Trophoblast cell (in vitro differentiated cells and primary cell): ENCODE measurements around the gene CTSF.
A peak's percentile ranks its signal among the peaks of the same experiment; 100 is the strongest.

Experiments
- DNase-seq, 2 donors: peaks; one replicate each; pipeline ENCODE4 v3.0.0-alpha.2; 2016
- H2AFZ ChIP-seq: 2 replicates; pipeline ENCODE4 v1.6.1; 2013; ENCODE audit warnings: low read length, moderate library complexity, mild to moderate bottlenecking; ENCODE audit not compliant: insufficient read depth, poor library complexity
- H2AK5ac ChIP-seq: 2 replicates; pipeline ENCODE4 v1.6.1; 2013; ENCODE audit warnings: mild to moderate bottlenecking, low read length
- H2BK120ac ChIP-seq: 2 replicates; pipeline ENCODE4 v1.6.1; 2013; ENCODE audit warnings: low read length, mild to moderate bottlenecking, moderate library complexity; ENCODE audit not compliant: insufficient read depth, poor library complexity
- H2BK12ac ChIP-seq: 2 replicates; pipeline ENCODE4 v1.6.1; 2013; ENCODE audit warnings: mild to moderate bottlenecking, low read length, moderate library complexity
- H2BK5ac ChIP-seq: 2 replicates; pipeline ENCODE4 v1.6.1; 2013; ENCODE audit warnings: low read length, low read depth, moderate library complexity, mild to moderate bottlenecking; ENCODE audit not compliant: poor library complexity
- H3K14ac ChIP-seq: 2 replicates; pipeline ENCODE4 v1.6.1; 2013; ENCODE audit warnings: mild to moderate bottlenecking, low read length
- H3K18ac ChIP-seq: 2 replicates; pipeline ENCODE4 v1.6.1; 2013; ENCODE audit warnings: mild to moderate bottlenecking, low read length
- H3K23ac ChIP-seq: 2 replicates; pipeline ENCODE4 v1.6.1; 2013; ENCODE audit warnings: low read length
- H3K27ac ChIP-seq: 2 replicates; pipeline ENCODE4 v1.5.1; 2013; ENCODE audit warnings: low read depth, mild to moderate bottlenecking, inconsistent platforms, low read length, moderate library complexity
- H3K27me3 ChIP-seq: 2 replicates; pipeline ENCODE4 v1.6.1; 2013; ENCODE audit warnings: inconsistent platforms, mild to moderate bottlenecking, low read length, moderate library complexity; ENCODE audit not compliant: insufficient read depth
- H3K36me3 ChIP-seq, 2 experiments: 1 replicate in 1 of 2; 2 replicates in 1 of 2; pipeline ENCODE4 v1.6.1; 2013; ENCODE audit warnings: low read length in 2 of 2, mild to moderate bottlenecking in 2 of 2, moderate library complexity in 1 of 2; ENCODE audit not compliant: insufficient read depth in 2 of 2, control insufficient read depth in 1 of 2
- H3K4ac ChIP-seq: 2 replicates; pipeline ENCODE4 v1.6.1; 2013; ENCODE audit warnings: low read depth, mild to moderate bottlenecking, low read length, moderate library complexity
- H3K4me1 ChIP-seq, 2 experiments: 1 replicate in 1 of 2; 2 replicates in 1 of 2; pipeline ENCODE4 v1.6.1; 2013; ENCODE audit warnings: low read length in 2 of 2, mild to moderate bottlenecking in 2 of 2, moderate library complexity in 1 of 2; ENCODE audit not compliant: insufficient read depth in 2 of 2, control insufficient read depth in 1 of 2
- H3K4me2 ChIP-seq: 2 replicates; pipeline ENCODE4 v1.6.1; 2013; ENCODE audit warnings: inconsistent platforms, mild to moderate bottlenecking, low read length, moderate library complexity
- H3K4me3 ChIP-seq: 2 replicates; pipeline ENCODE4 v1.5.1; 2013; ENCODE audit warnings: mild to moderate bottlenecking, low read depth, low read length, inconsistent platforms
- H3K79me1 ChIP-seq: one replicate; pipeline ENCODE4 v1.6.1; 2013; ENCODE audit warnings: low read length
- H3K79me2 ChIP-seq: 2 replicates; pipeline ENCODE4 v1.6.1; 2013; ENCODE audit warnings: low read length, mild to moderate bottlenecking; ENCODE audit not compliant: control insufficient read depth, insufficient read depth, poor library complexity
- H3K9ac ChIP-seq: 2 replicates; pipeline ENCODE4 v1.6.1; 2013; ENCODE audit warnings: mild to moderate bottlenecking, low read length
- H3K9me3 ChIP-seq: 2 replicates; pipeline ENCODE4 v1.6.1; 2013; ENCODE audit warnings: low read depth, mild to moderate bottlenecking, control low read depth, inconsistent platforms, low read length; ENCODE audit not compliant: insufficient read depth
- H4K12ac ChIP-seq: 2 replicates; pipeline ENCODE4 v1.6.1; 2013; ENCODE audit warnings: low read depth, mild to moderate bottlenecking, low read length, moderate library complexity
- H4K8ac ChIP-seq: 2 replicates; pipeline ENCODE4 v1.6.1; 2013; ENCODE audit warnings: low read depth, mild to moderate bottlenecking, low read length, moderate library complexity
- H4K91ac ChIP-seq: one replicate; pipeline ENCODE4 v1.6.1; 2013; ENCODE audit warnings: low read depth, mild to moderate bottlenecking, low read length, moderate library complexity
- WGBS: extraction: QIAGEN DNeasy Blood & Tissue Kit; methylation state at CpG from one replicate; pipeline ENCODE4 v1.1.7; 2013; ENCODE audit warnings: missing lambda C conversion rate; ENCODE audit not compliant: insufficient read length, insufficient coverage; ENCODE audit errors: extremely low coverage; 5-methylcytosine and 5-hydroxymethylcytosine counted together

CTSF gene

DNA sequence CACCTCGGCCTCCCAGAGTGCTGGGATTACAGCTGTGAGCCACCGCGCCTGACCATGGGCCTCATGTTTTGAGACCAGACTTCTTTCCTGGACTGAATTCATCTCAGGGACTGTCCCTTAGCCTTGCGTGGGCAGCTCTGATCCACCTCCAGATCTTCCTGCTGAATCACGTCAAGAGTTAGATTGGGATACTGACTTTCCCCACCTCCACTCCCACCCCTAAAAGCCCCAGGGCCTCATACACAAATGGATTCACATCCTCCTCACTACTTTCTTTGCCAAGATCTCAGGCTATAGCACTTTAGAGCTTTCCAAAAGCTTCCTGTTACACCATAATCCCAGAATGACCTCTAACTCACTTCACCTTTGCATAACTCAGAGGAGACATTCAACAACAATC lies 12.4 kb upstream of the CTSF start:
- WGBS = no CpG with 5 or more reads among the region's 5 CpGs

DNA sequence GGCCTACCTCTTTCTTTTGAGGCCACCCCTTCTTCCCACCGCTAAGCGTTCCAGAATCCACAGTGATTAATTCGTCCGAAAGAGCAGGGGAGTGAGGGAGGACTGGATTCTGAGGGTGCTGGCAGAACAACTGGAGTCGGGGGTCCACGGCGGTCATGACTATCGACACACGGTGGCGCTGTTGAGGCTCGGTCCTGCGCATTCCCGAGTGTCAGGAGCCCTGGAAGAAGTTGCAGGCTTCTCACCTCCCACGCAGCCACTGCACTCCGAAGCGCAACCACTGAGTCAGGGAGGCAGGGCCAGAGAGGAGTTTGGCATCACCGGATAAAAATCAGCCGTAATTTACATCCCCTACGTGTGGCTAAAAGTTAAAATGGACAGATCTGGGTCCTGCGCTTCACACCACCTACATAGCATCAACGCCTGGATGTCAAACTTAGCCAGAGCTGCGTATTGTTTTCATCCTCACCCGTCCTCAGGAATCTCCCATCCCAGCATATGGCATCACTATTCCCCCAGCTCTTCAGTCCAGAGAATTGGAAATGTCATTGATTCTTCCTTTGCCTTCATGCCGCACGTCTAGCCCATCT lies 10.7 kb upstream of the CTSF start:
- Histone ChIP-seq H3K9me3 (peaks cover 2% of the 10 kb centered on the region), H4K8ac (no peak overlapping the region), H3K36me3 (no peaks in the 10 kb centered on the region), H3K79me2 (no peaks in the 10 kb centered on the region), H4K12ac (no peak overlapping the region), H2AFZ (no peak overlapping the region), H2BK12ac (no peak overlapping the region), H3K4ac (no peak overlapping the region), H3K27me3 (no peaks in the 10 kb centered on the region), H2AK5ac (no peak overlapping the region), H3K18ac (no peak overlapping the region), H4K91ac (no peak overlapping the region), H3K79me1 (no peaks in the 10 kb centered on the region), H3K9ac (no peak overlapping the region), H3K23ac (no peak overlapping the region), H3K4me2 (no peak overlapping the region), H2BK5ac (no peak overlapping the region), H3K4me3 (no peak overlapping the region), H3K27ac (no peak overlapping the region), H2BK120ac (no peak overlapping the region), H3K14ac (no peak overlapping the region), H3K4me1 (no peaks in the 10 kb centered on the region)
- peak; percentile 53 to 88 for DNase-seq
- WGBS = no CpG with 5 or more reads among the region's 25 CpGs

More for the DNA sequence above, 12.4 kb upstream of the CTSF start:
- Histone ChIP-seq H3K4me1 (no peaks in the 10 kb centered on the region), H3K9me3 (peaks cover 2% of the 10 kb centered on the region), H2BK120ac (no peak overlapping the region), H3K27me3 (no peaks in the 10 kb centered on the region), H4K91ac (no peak overlapping the region), H3K79me2 (no peaks in the 10 kb centered on the region), H3K23ac (no peak overlapping the region), H3K9ac (no peak overlapping the region), H3K4me3 (no peak overlapping the region), H3K14ac (no peak overlapping the region), H2BK12ac (no peak overlapping the region), H3K18ac (no peak overlapping the region), H4K12ac (no peak overlapping the region), H3K4me2 (no peak overlapping the region), H3K79me1 (no peaks in the 10 kb centered on the region), H3K36me3 (no peaks in the 10 kb centered on the region), H2AK5ac (no peak overlapping the region), H4K8ac (no peak overlapping the region), H3K27ac (no peak overlapping the region), H2AFZ (no peak overlapping the region), H2BK5ac (no peak overlapping the region), H3K4ac (no peak overlapping the region)
- no peak for DNase-seq

DNA sequence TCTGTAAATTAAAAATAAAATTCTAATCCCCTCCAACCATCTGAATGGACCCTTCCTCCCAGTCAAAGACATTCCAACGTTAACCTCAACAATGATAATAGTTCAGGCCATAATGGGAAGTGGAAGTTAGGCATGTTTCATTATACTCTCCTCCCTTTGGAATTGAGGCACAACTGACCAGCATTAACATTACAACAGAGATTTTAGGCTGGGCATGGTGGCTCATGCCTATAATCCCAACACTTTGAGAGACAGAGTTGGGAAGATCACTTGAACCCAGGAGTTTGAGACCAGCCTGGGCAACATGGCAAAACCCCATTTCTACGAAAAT lies 2.4 kb upstream of the CTSF start:
- Histone ChIP-seq H3K36me3 (no peaks in the 10 kb centered on the region), H3K9me3 (no peaks in the 10 kb centered on the region), H4K91ac (no peak overlapping the region), H3K79me1 (no peaks in the 10 kb centered on the region), H3K27me3 (no peaks in the 10 kb centered on the region), H3K4me1 (peaks cover 0 to 3% of the 10 kb centered on the region in 2 experiments), H3K4ac (no peak overlapping the region), H3K4me2 (no peak overlapping the region), H3K27ac (no peak overlapping the region), H3K4me3 (no peak overlapping the region), H3K14ac (no peak overlapping the region), H3K23ac (no peak overlapping the region), H2AFZ (no peak overlapping the region), H3K18ac (no peak overlapping the region), H2BK12ac (no peak overlapping the region), H3K9ac (no peak overlapping the region), H2AK5ac (no peak overlapping the region), H2BK120ac (no peak overlapping the region), H2BK5ac (no peak overlapping the region), H4K8ac (no peak overlapping the region), H3K79me2 (no peaks in the 10 kb centered on the region), H4K12ac (no peak overlapping the region)
- DNase-seq = no peak
- no CpG with 5 or more reads among the region's 2 CpGs for WGBS

DNA sequence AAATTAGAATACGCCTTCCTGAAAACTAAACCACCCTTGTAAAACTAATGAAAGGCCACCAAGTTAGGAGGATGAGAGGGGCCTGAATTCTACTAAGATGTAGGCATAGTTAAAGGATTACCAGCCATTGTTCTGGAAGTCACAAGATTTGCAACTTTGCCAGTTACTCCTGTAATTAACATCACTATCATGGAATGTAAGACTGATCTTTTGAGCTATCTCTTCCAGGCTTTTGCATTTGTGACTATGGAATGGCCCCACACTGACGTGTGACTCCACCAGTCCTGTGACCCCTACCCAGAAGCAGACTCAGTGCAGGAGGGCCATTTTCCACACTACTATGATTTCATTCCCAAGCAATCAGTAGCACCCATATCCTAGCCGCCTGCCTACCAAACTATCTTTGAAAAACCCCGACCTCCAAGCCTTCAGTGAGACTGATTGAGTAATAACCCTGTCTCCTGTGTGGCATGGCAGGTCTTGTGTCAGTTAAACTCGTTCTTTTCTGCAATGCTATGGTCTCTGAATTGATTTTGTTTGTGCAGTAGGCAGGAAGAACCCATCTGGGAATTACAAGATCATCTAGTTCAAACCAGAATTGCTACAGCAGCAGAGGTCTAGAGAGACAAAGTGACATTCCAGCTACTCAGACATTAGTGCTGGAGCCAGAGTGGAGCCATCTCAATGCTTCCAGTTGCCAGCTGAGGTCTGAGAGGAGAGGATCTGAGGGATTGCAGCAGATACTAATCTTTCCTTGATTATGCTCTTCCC lies 1.9 kb upstream of the CTSF start:
- Histone ChIP-seq H3K18ac (no peak overlapping the region), H3K79me1 (no peaks in the 10 kb centered on the region), H3K27me3 (no peaks in the 10 kb centered on the region), H3K23ac (no peak overlapping the region), H3K4ac (no peak overlapping the region), H4K12ac (no peak overlapping the region), H3K9me3 (no peaks in the 10 kb centered on the region), H2AFZ (no peak overlapping the region), H3K36me3 (no peaks in the 10 kb centered on the region), H3K9ac (no peak overlapping the region), H2AK5ac (no peak overlapping the region), H4K91ac (no peak overlapping the region), H3K14ac (no peak overlapping the region), H3K27ac (no peak overlapping the region), H3K4me3 (no peak overlapping the region), H3K4me2 (no peak overlapping the region), H2BK5ac (no peak overlapping the region), H3K79me2 (no peaks in the 10 kb centered on the region), H2BK12ac (no peak overlapping the region), H3K4me1 (peaks cover 0 to 3% of the 10 kb centered on the region in 2 experiments), H4K8ac (no peak overlapping the region), H2BK120ac (no peak overlapping the region)
- no CpG with 5 or more reads among the region's 5 CpGs for WGBS
- DNase-seq = no peak
